HG02938 (cell line): ENCODE measurements around the gene GCN1.

Experiments
- ATAC-seq: cut with Tn5 transposase; IDR thresholded peaks from one replicate; pipeline ENCODE4 v1.9.1; 2021; ENCODE audit warnings: mild to moderate bottlenecking, moderate library complexity; ENCODE audit not compliant: unreplicated experiment

Gene GCN1

GRCh38 chr12:120118321-120119061, 76.0 kb downstream of the GCN1 start:
- no peak for ATAC-seq

- ATAC-seq, result no peak
These were observed 76.6 kb downstream of the GCN1 start for GRCh38 chr12:120117961-120118320.

- ATAC-seq, result peak; percentile 40
These were observed 77.5 kb downstream of the GCN1 start for GRCh38 chr12:120116792-120117651.

- ATAC-seq, result no peak
These were observed 78.1 kb downstream of the GCN1 start, which contains the start of gene RAB35 for GRCh38 chr12:120116441-120116791. RAB35 (minus strand) TSS chr12:120116753; CDS start chr12:120116650, 103 bp downstream.

- no peak for ATAC-seq
These were observed 78.6 kb downstream of the GCN1 start for GRCh38 chr12:120115692-120116440.

GRCh38 chr12:120115066-120115465, 79.4 kb downstream of the GCN1 start:
- no peak for ATAC-seq

- ATAC-seq, result peak; percentile 66
These were observed 83.7 kb downstream of the GCN1 start for GRCh38 chr12:120110550-120111501.

GRCh38 chr12:120109570-120110267, 84.8 kb downstream of the GCN1 start:
- no peak for ATAC-seq

- ATAC-seq, result no peak
These were observed 88.4 kb downstream of the GCN1 start for GRCh38 chr12:120106151-120106550.

GRCh38 chr12:120103371-120103770, 91.1 kb downstream of the GCN1 start:
- no peak for ATAC-seq

- ATAC-seq, result no peak
These were observed 91.5 kb downstream of the GCN1 start for GRCh38 chr12:120103044-120103338.

GRCh38 chr12:120102189-120103043, 92.1 kb downstream of the GCN1 start:
- no peak for ATAC-seq

GRCh38 chr12:120101617-120102016, 92.9 kb downstream of the GCN1 start:
- no peak for ATAC-seq

GRCh38 chr12:120101182-120101581, 93.3 kb downstream of the GCN1 start:
- no peak for ATAC-seq

GRCh38 chr12:120100630-120101029, 93.9 kb downstream of the GCN1 start:
- ATAC-seq, result no peak

GRCh38 chr12:120099738-120100137, 94.8 kb downstream of the GCN1 start:
- no peak for ATAC-seq

GRCh38 chr12:120098756-120099470, 95.6 kb downstream of the GCN1 start:
- no peak for ATAC-seq

GRCh38 chr12:120096671-120097202, 97.8 kb downstream of the GCN1 start:
- no peak for ATAC-seq
